Gastrocnemius medialis (tissue), 4 donors: ENCODE results near the gene KCTD15. TPM values are rescaled to one million over a fixed set of nuclear protein-coding genes. Genes with fewer than 3 reads are reported as not detected.

Experiments
- ATAC-seq, 2 donors: fragments of 150-250 bp; one replicate each; pipeline ENCODE4 v1.9.1; 2016
- DNase-seq, 2 donors: peaks; one replicate each; pipeline ENCODE4 v3.0.0-alpha.2; 2019
- H3K27ac ChIP-seq, 4 donors: fragments of 200-600 bp; sonication (generic); 1 replicate in 1 of 4; 2 replicates in 3 of 4; pipeline ENCODE4 v1.5.1; 2016 to 2018; ENCODE audit warnings: mild to moderate bottlenecking in 2 of 4, moderate library complexity in 1 of 4
- H3K27me3 ChIP-seq, 3 donors: fragments of 200-600 bp; sonication (generic) in 2 of 3; 1 replicate in 1 of 3; 2 replicates in 2 of 3; pipeline versions ENCODE4 v1.5.1 to v1.6.0; 2016 to 2019; ENCODE audit warnings: mild to moderate bottlenecking in 1 of 3, moderate library complexity in 1 of 3
- H3K36me3 ChIP-seq, 2 donors: fragments of 200-600 bp; sonication (generic) in 1 of 2; one replicate each; pipeline ENCODE4 v1.5.1; 2017 to 2018
- H3K4me1 ChIP-seq, 2 donors: fragments of 200-600 bp; sonication (generic) in 1 of 2; one replicate each; pipeline ENCODE4 v1.5.1; 2016 to 2017; ENCODE audit warnings: mild to moderate bottlenecking in 2 of 2
- H3K4me3 ChIP-seq, 4 donors: fragments of 200-600 bp; sonication (generic) in 3 of 4; 1 replicate in 1 of 4; 2 replicates in 3 of 4; pipeline ENCODE4 v1.5.1; 2016 to 2019; ENCODE audit warnings: mild to moderate bottlenecking in 2 of 4
- H3K9me3 ChIP-seq, 3 donors: fragments of 200-600 bp; sonication (generic) in 2 of 3; 1 replicate in 1 of 3; 2 replicates in 2 of 3; pipeline ENCODE4 v1.5.1; 2016 to 2019
- POLR2A ChIP-seq, 2 donors: fragments of 450-650 bp; IDR thresholded peaks; one replicate each; pipeline ENCODE4 v1.6.1; 2017; ENCODE audit warnings: antibody characterized with exemption in 2 of 2, mild to moderate bottlenecking in 2 of 2, moderate library complexity in 2 of 2
- in situ Hi-C, 4 donors: fragments of 200-750 bp; cut with MboI; loops; one replicate each; pipeline versions ENCODE4 v1.15.0 to v1.8.0; 2017; ENCODE audit warnings: low sequenced_read_pairs in 4 of 4
- intact Hi-C: fragments of 100-400 bp; cut with DNase I; formaldehyde crosslinking; loops from one replicate; pipeline ENCODE4 v1.15.1; 2023; ENCODE audit warnings: low total_unique reads
- total RNA-seq, 4 donors: library from RNA; depleted of rRNA; stranded (reverse); fragments of >200 nt; gene quantifications; one replicate each; pipeline versions ENCODE4 v1.1.0 to v1.2.3, GENCODE V29; 2016
- TF ChIP-seq, protein P1 (sequence below), 5 experiments: fragments of 450-650 bp in 3 of 5; fragments of 200-600 bp in 2 of 5; sonication (generic) in 2 of 5; IDR thresholded peaks in 4 of 5; conservative IDR thresholded peaks in 1 of 5; 1 replicate in 4 of 5; 2 replicates in 1 of 5; pipeline ENCODE4 v1.5.1; 2016 to 2019; ENCODE audit warnings: antibody characterized with exemption in 5 of 5, mild to moderate bottlenecking in 3 of 5, moderate library complexity in 3 of 5

Gene KCTD15
- total RNA-seq, 4 donors from 2014 or later = 1.9 to 14.8 (median 5.8) TPM

GRCh38 chr19:33780251-33780650 is 16.4 kb upstream of the KCTD15 start:
- peaks cover 3% of the 10 kb centered on the region in 2 donors for H3K4me1 ChIP-seq
- H3K27ac ChIP-seq = no peak overlapping the region
- H3K36me3 ChIP-seq = no peaks in the 10 kb centered on the region
- in situ Hi-C loops = loop anchor here in 3 of 4 donors (10.0 to 25.0 kb wide), 3 partner anchors 207 to 315 kb away; no protein-coding TSS in a partner anchor
- TF ChIP-seq POLR2A (IDR thresholded peaks at IDR 0.05) = no peak
- TF ChIP-seq, protein P1, sequence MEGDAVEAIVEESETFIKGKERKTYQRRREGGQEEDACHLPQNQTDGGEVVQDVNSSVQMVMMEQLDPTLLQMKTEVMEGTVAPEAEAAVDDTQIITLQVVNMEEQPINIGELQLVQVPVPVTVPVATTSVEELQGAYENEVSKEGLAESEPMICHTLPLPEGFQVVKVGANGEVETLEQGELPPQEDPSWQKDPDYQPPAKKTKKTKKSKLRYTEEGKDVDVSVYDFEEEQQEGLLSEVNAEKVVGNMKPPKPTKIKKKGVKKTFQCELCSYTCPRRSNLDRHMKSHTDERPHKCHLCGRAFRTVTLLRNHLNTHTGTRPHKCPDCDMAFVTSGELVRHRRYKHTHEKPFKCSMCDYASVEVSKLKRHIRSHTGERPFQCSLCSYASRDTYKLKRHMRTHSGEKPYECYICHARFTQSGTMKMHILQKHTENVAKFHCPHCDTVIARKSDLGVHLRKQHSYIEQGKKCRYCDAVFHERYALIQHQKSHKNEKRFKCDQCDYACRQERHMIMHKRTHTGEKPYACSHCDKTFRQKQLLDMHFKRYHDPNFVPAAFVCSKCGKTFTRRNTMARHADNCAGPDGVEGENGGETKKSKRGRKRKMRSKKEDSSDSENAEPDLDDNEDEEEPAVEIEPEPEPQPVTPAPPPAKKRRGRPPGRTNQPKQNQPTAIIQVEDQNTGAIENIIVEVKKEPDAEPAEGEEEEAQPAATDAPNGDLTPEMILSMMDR (IDR thresholded peaks at IDR 0.05 in 4 of 5, conservative IDR thresholded peaks at IDR 0.05 in 1 of 5) = no peak
- no peak overlapping the region for H3K4me3 ChIP-seq
- H3K27me3 ChIP-seq = peaks cover 4 to 17% (median 16%) of the 10 kb centered on the region in 3 donors
- ATAC-seq (no peak), DNase-seq (no peak)
- no peaks in the 10 kb centered on the region for H3K9me3 ChIP-seq
- intact Hi-C loops = no loop called here

- Histone ChIP-seq H3K36me3 (no peaks in the 10 kb centered on the region), H3K4me3 (no peak overlapping the region), H3K27me3 (peaks cover 4 to 17% (median 16%) of the 10 kb centered on the region in 3 donors), H3K9me3 (no peaks in the 10 kb centered on the region), H3K27ac (no peak overlapping the region), H3K4me1 (peaks cover 3% of the 10 kb centered on the region in 2 donors)
- ATAC-seq = no peak
- intact Hi-C loops = no loop called here
- DNase-seq = no peak
- in situ Hi-C loops = loop anchor here in 3 of 4 donors (10.0 to 25.0 kb wide), 3 partner anchors 207 to 314 kb away; no protein-coding TSS in a partner anchor
- TF ChIP-seq, protein P1 (IDR thresholded peaks at IDR 0.05 in 4 of 5, conservative IDR thresholded peaks at IDR 0.05 in 1 of 5) = no peak
- no peak for TF ChIP-seq POLR2A (IDR thresholded peaks at IDR 0.05)
Measured at GRCh38 chr19:33780746-33781145, 15.9 kb upstream of the KCTD15 start.

- H3K9me3 ChIP-seq = no peaks in the 10 kb centered on the region
- H3K4me3 ChIP-seq = no peak overlapping the region
- in situ Hi-C loops (loop anchor here in 3 of 4 donors (10.0 to 25.0 kb wide), 3 partner anchors 206 to 313 kb away; no protein-coding TSS in a partner anchor), intact Hi-C loops (no loop called here)
- DNase-seq (no peak), ATAC-seq (no peak)
- peaks cover 3% of the 10 kb centered on the region in 2 donors for H3K4me1 ChIP-seq
- no peaks in the 10 kb centered on the region for H3K36me3 ChIP-seq
- no peak overlapping the region for H3K27ac ChIP-seq
- TF ChIP-seq POLR2A (IDR thresholded peaks at IDR 0.05) = no peak
- TF ChIP-seq, protein P1 (IDR thresholded peaks at IDR 0.05 in 4 of 5, conservative IDR thresholded peaks at IDR 0.05 in 1 of 5) = no peak
- peaks cover 4 to 17% (median 16%) of the 10 kb centered on the region in 3 donors for H3K27me3 ChIP-seq
Measured at GRCh38 chr19:33781415-33781935, 15.2 kb upstream of the KCTD15 start.

GRCh38 chr19:33781996-33782395 is 14.7 kb upstream of the KCTD15 start:
- peaks cover 3% of the 10 kb centered on the region in 2 donors for H3K4me1 ChIP-seq
- ATAC-seq (no peak), DNase-seq (no peak)
- in situ Hi-C loops (loop anchor here in 3 of 4 donors (10.0 to 25.0 kb wide), 3 partner anchors 205 to 313 kb away; no protein-coding TSS in a partner anchor), intact Hi-C loops (no loop called here)
- no peak for TF ChIP-seq POLR2A (IDR thresholded peaks at IDR 0.05)
- TF ChIP-seq, protein P1 (IDR thresholded peaks at IDR 0.05 in 4 of 5, conservative IDR thresholded peaks at IDR 0.05 in 1 of 5) = no peak
- no peak overlapping the region for H3K4me3 ChIP-seq
- no peaks in the 10 kb centered on the region for H3K36me3 ChIP-seq
- H3K9me3 ChIP-seq = no peaks in the 10 kb centered on the region
- peaks cover 4 to 17% (median 16%) of the 10 kb centered on the region in 3 donors for H3K27me3 ChIP-seq
- H3K27ac ChIP-seq = no peak overlapping the region
